GM12872 (cell line): Measurements from ENCODE around the gene PLCG1.

Source experiments
- CTCF ChIP-seq: IDR thresholded peaks from 3 replicates; pipeline ENCODE4 v1.5.1; 2011; ENCODE audit warnings: low read depth, mild to moderate bottlenecking, low read length, moderate library complexity; ENCODE audit not compliant: insufficient read depth

Gene PLCG1

GRCh38 chr20:41161886-41162285 lies 24.5 kb downstream of the PLCG1 start:
- TF ChIP-seq CTCF = no peak

GRCh38 chr20:41162396-41162795 lies 25.1 kb downstream of the PLCG1 start:
- no peak for TF ChIP-seq CTCF

- TF ChIP-seq CTCF = no peak
These were observed 26.5 kb downstream of the PLCG1 start for GRCh38 chr20:41163821-41164220.

- no peak for TF ChIP-seq CTCF
These were observed 27.9 kb downstream of the PLCG1 start for GRCh38 chr20:41165001-41165882.

- TF ChIP-seq CTCF = no peak
These were observed 29.1 kb downstream of the PLCG1 start for GRCh38 chr20:41166201-41167117.

GRCh38 chr20:41167118-41167470 lies 29.8 kb downstream of the PLCG1 start:
- no peak for TF ChIP-seq CTCF
